GM23338 (cell line): Measurements from ENCODE around the gene LTBP4. TPM values are rescaled to one million over a fixed set of nuclear protein-coding genes. Genes with fewer than 3 reads are reported as not detected.

Source experiments
- ATAC-seq: fragments of 200-7000 bp; cut with Tn5 transposase; 3 replicates; pipeline ENCODE4 v1.9.1; 2020
- DNase-seq: peaks from one replicate; pipeline ENCODE4 v3.0.0-alpha.2; 2015; ENCODE audit warnings: low spot score
- H2AFZ ChIP-seq: fragments of 200-600 bp; sonication (generic); 2 replicates; pipeline ENCODE4 v1.8.0; 2016; ENCODE audit warnings: antibody characterized with exemption, mild to moderate bottlenecking, moderate library complexity
- H3F3A ChIP-seq: fragments of 200-600 bp; sonication (generic); replicated peaks from 2 replicates; pipeline ENCODE4 v1.8.0; 2017; ENCODE audit warnings: antibody characterized with exemption, mixed run types, low read depth
- H3K27ac ChIP-seq: fragments of 200-600 bp; sonication (generic); 2 replicates; pipeline ENCODE4 v1.6.1; 2016; ENCODE audit warnings: low read depth
- H3K27me3 ChIP-seq: fragments of 200-600 bp; sonication (generic); 2 replicates; pipeline ENCODE4 v1.8.0; 2016; ENCODE audit warnings: mild to moderate bottlenecking, mixed run types, moderate library complexity; ENCODE audit not compliant: insufficient read depth
- H3K36me3 ChIP-seq: fragments of 200-600 bp; sonication (generic); 2 replicates; pipeline ENCODE4 v1.8.0; 2016; ENCODE audit warnings: mild to moderate bottlenecking; ENCODE audit not compliant: insufficient read depth
- H3K4me1 ChIP-seq: fragments of 200-600 bp; sonication (generic); 2 replicates; pipeline ENCODE4 v1.8.0; 2016; ENCODE audit warnings: mild to moderate bottlenecking, moderate library complexity; ENCODE audit not compliant: insufficient read depth
- H3K4me2 ChIP-seq: fragments of 200-600 bp; sonication (generic); 2 replicates; pipeline ENCODE4 v1.7.1; 2017; ENCODE audit warnings: mixed run types
- H3K4me3 ChIP-seq: fragments of 200-600 bp; sonication (generic); 2 replicates; pipeline ENCODE4 v1.6.1; 2016; ENCODE audit warnings: mixed run types
- H3K79me2 ChIP-seq: fragments of 200-600 bp; sonication (generic); replicated peaks from 2 replicates; pipeline ENCODE4 v1.8.0; 2017; ENCODE audit warnings: mild to moderate bottlenecking; ENCODE audit not compliant: insufficient read depth
- H3K9me2 ChIP-seq: fragments of 200-600 bp; sonication (generic); 2 replicates; pipeline ENCODE4 v1.8.0; 2017; ENCODE audit not compliant: insufficient read depth
- H4K20me1 ChIP-seq: fragments of 200-600 bp; sonication (generic); replicated peaks from 2 replicates; pipeline ENCODE4 v1.8.0; 2017; ENCODE audit warnings: mild to moderate bottlenecking; ENCODE audit not compliant: insufficient read depth
- H3K27ac Mint-ChIP-seq: 2 replicates; pipeline ENCODE4 v1.8.0; 2020; ENCODE audit warnings: inconsistent platforms, mild to moderate bottlenecking, moderate library complexity, mixed read lengths
- H3K27me3 Mint-ChIP-seq: 3 replicates; pipeline ENCODE4 v1.8.0; 2022; ENCODE audit warnings: low read depth, mild to moderate bottlenecking, moderate library complexity, mixed read lengths, inconsistent platforms; ENCODE audit not compliant: insufficient read depth, poor library complexity
- H3K36me3 Mint-ChIP-seq: 3 replicates; pipeline ENCODE4 v1.8.0; 2021; ENCODE audit warnings: low read depth, mild to moderate bottlenecking, inconsistent platforms, moderate library complexity, mixed read lengths
- H3K4me1 Mint-ChIP-seq: 3 replicates; pipeline ENCODE4 v1.8.0; 2020; ENCODE audit warnings: mild to moderate bottlenecking, inconsistent platforms, mixed read lengths
- H3K4me3 Mint-ChIP-seq: 3 replicates; pipeline ENCODE4 v1.8.0; 2021; ENCODE audit warnings: moderate library complexity, mild to moderate bottlenecking, inconsistent platforms, mixed read lengths
- H3K9me3 Mint-ChIP-seq: 3 replicates; pipeline ENCODE4 v1.8.0; 2020; ENCODE audit warnings: moderate library complexity, mild to moderate bottlenecking, inconsistent platforms, mixed read lengths
- CREB1 ChIP-seq: fragments of 250-450 bp; sonication (Bioruptor Pico); IDR thresholded peaks from 2 replicates; pipeline ENCODE4 v1.5.0; 2020; ENCODE audit warnings: low read depth, mild to moderate bottlenecking, moderate library complexity
- CTCF ChIP-seq, 2 experiments: fragments of 200-600 bp in 1 of 2; sonication (generic) in 1 of 2; conservative IDR thresholded peaks; 2 replicates each; pipeline versions ENCODE4 v1.5.1 to v1.6.1; 2016 to 2017; ENCODE audit warnings: antibody characterized with exemption in 2 of 2, low read depth in 2 of 2, mild to moderate bottlenecking in 2 of 2, moderate library complexity in 1 of 2
- EZH2 ChIP-seq: fragments of 200-600 bp; sonication (generic); IDR thresholded peaks from one replicate; pipeline ENCODE4 v1.8.0; 2017; ENCODE audit warnings: antibody characterized with exemption, mild to moderate bottlenecking, low read depth; ENCODE audit not compliant: unreplicated experiment
- NANOG ChIP-seq: IDR thresholded peaks from 2 replicates; pipeline ENCODE4 v1.6.1; 2016; ENCODE audit warnings: antibody characterized with exemption, borderline replicate concordance
- ZNF114 ChIP-seq: fragments of 250-450 bp; sonication (Bioruptor Pico); IDR thresholded peaks from 2 replicates; pipeline ENCODE4 v1.5.0; 2020; ENCODE audit warnings: mild to moderate bottlenecking, moderate library complexity
- ZNF331 ChIP-seq: fragments of 250-450 bp; sonication (Bioruptor Pico); IDR thresholded peaks from 2 replicates; pipeline ENCODE4 v1.5.0; 2020; ENCODE audit warnings: low read depth, mild to moderate bottlenecking, moderate library complexity
- ZNF462 ChIP-seq: fragments of 250-450 bp; sonication (Bioruptor Pico); IDR thresholded peaks from 2 replicates; pipeline ENCODE4 v1.5.0; 2020; ENCODE audit warnings: mild to moderate bottlenecking, moderate library complexity
- polyA plus RNA-seq: library from polyadenylated mRNA; unstranded; fragments of >200 nt; fragmentation: Nextera tagmentation; extraction: Ambion mirVana; gene quantifications from 2 replicates; pipeline ENCODE4 v1.2.1, GENCODE V29; 2016
- total RNA-seq: library from RNA; depleted of rRNA; stranded (reverse); fragments of >200 nt; shearing (Covaris generic); gene quantifications from 2 replicates; pipeline ENCODE4 v1.2.3, GENCODE V29; 2014

The LTBP4 gene
- total and polyA plus RNA-seq, 2 experiments from 2014 or later, result 50.3 to 65.0 TPM

GRCh38 chr19:40610396-40611064 lies 9.4 kb downstream of the LTBP4 start (continued):
- TF ChIP-seq ZNF462 (CRISPR knock-in tag), result no peak
- no peak for TF ChIP-seq CTCF (conservative IDR thresholded peaks at IDR 0.05; ENCODE audit: low read depth in 2 of 2)

- no peaks in the 10 kb centered on the region for H3K79me2 ChIP-seq
- peaks cover 3% of the 10 kb centered on the region for H4K20me1 ChIP-seq
- Mint-ChIP-seq H3K4me1 (peaks cover 39% of the 10 kb centered on the region), H3K36me3 (peaks cover 10% of the 10 kb centered on the region; the same call in 2 of the 3 replicates), H3K9me3 (no peaks in the 10 kb centered on the region; the same call in none of the 3 replicates), H3K27me3 (peaks cover 74% of the 10 kb centered on the region), H3K4me3 (no peak overlapping the region; the same call in 2 of the 3 replicates), H3K27ac (no peak overlapping the region)
- no peaks in the 10 kb centered on the region for H3K36me3 ChIP-seq
- no peaks in the 10 kb centered on the region for H3K9me2 ChIP-seq
- peaks cover 63% of the 10 kb centered on the region for H3K27me3 ChIP-seq
- DNase-seq (no peak), ATAC-seq (no peak)
- peaks cover 19% of the 10 kb centered on the region; the same call in 1 of the 2 replicates for H3F3A ChIP-seq
- H2AFZ ChIP-seq, result no peak overlapping the region
- H3K4me1 ChIP-seq, result peaks cover 11% of the 10 kb centered on the region; the same call in 1 of the 2 replicates
- no peak overlapping the region for H3K27ac ChIP-seq
- peak overlapping the region; percentile 95; the same call in 1 of the 2 replicates for H3K4me2 ChIP-seq
- H3K4me3 ChIP-seq, result no peak overlapping the region
- TF ChIP-seq ZNF462 (CRISPR knock-in tag) (no peak), NANOG (no peak), CREB1 (CRISPR knock-in tag) (no peak), ZNF114 (CRISPR knock-in tag) (no peak), EZH2 (no peak), ZNF331 (CRISPR knock-in tag) (no peak)
Observed at GRCh38 chr19:40611096-40611495, 9.9 kb downstream of the LTBP4 start.
